DND-41 (cell line): ENCODE measurements around the gene DCP1B.

Experiments used
- EZH2 ChIP-seq: IDR thresholded peaks from 3 replicates; pipeline ENCODE4 v1.6.1; 2012; ENCODE audit warnings: borderline replicate concordance, low read depth, mild to moderate bottlenecking, moderate library complexity, low read length, inconsistent platforms; ENCODE audit not compliant: severe bottlenecking
- TF ChIP-seq, protein P1 (sequence below): IDR thresholded peaks from 2 replicates; pipeline ENCODE4 v1.5.1; 2012; ENCODE audit warnings: borderline replicate concordance, low read length, moderate library complexity, mild to moderate bottlenecking; ENCODE audit not compliant: poor library complexity, severe bottlenecking; ENCODE audit errors: extremely low read depth

DNA sequence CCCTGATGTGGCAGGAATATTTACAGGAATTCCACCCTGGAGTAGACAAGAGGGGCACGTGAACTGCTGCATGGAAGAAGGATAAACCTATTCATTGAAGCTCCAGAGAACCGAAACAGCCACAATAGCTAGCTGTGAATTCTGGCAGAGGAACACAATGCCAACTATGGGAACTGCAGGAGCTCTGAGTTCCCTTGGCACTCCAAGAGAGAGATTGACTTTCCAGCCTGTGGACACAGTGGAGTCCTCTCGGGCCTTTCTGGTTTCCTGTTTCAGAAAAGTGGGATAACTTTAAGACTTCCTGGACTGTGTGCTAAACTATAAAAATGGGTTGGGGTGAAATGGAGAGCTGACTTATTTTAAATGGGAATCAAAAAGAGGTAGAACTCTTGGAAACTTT, 97.7 kb downstream of the DCP1B start:
- TF ChIP-seq, protein P1, sequence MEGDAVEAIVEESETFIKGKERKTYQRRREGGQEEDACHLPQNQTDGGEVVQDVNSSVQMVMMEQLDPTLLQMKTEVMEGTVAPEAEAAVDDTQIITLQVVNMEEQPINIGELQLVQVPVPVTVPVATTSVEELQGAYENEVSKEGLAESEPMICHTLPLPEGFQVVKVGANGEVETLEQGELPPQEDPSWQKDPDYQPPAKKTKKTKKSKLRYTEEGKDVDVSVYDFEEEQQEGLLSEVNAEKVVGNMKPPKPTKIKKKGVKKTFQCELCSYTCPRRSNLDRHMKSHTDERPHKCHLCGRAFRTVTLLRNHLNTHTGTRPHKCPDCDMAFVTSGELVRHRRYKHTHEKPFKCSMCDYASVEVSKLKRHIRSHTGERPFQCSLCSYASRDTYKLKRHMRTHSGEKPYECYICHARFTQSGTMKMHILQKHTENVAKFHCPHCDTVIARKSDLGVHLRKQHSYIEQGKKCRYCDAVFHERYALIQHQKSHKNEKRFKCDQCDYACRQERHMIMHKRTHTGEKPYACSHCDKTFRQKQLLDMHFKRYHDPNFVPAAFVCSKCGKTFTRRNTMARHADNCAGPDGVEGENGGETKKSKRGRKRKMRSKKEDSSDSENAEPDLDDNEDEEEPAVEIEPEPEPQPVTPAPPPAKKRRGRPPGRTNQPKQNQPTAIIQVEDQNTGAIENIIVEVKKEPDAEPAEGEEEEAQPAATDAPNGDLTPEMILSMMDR: no peak
- no peak for TF ChIP-seq EZH2
